ENCODE data around the gene CYB561D2.

DNA sequence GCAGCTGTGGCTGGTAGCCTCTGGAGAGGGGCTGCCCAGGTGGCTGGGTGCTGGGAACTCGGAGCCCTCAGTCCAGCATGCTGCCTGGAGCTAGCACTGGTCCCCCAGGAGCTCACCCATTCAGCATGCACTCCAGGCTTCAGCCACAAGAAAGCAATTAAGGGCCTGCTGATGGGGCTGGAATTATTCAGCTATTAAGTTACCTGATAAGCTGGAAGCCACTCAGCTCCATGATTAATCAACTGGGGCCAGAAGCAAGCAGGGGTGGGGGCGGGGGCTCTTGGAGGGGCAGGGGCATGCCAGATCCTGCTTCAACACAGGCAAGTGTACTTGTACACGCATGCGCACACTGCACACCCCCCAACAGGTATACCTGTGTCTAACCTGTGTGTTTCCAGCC, 30.7 kb downstream of the CYB561D2 start:
- no peak for TF ChIP-seq POLR2A (IDR thresholded peaks at IDR 0.05)
- TF ChIP-seq, protein P1, sequence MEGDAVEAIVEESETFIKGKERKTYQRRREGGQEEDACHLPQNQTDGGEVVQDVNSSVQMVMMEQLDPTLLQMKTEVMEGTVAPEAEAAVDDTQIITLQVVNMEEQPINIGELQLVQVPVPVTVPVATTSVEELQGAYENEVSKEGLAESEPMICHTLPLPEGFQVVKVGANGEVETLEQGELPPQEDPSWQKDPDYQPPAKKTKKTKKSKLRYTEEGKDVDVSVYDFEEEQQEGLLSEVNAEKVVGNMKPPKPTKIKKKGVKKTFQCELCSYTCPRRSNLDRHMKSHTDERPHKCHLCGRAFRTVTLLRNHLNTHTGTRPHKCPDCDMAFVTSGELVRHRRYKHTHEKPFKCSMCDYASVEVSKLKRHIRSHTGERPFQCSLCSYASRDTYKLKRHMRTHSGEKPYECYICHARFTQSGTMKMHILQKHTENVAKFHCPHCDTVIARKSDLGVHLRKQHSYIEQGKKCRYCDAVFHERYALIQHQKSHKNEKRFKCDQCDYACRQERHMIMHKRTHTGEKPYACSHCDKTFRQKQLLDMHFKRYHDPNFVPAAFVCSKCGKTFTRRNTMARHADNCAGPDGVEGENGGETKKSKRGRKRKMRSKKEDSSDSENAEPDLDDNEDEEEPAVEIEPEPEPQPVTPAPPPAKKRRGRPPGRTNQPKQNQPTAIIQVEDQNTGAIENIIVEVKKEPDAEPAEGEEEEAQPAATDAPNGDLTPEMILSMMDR (IDR thresholded peaks at IDR 0.05) = no peak
